SK-N-SH treated with all-trans-retinoic acid at 6 μM for 48 hours (cell line): ENCODE measurements around the gene PHETA1.

Source experiments
- BACH2 ChIP-seq: fragments of 250-450 bp; sonication (Bioruptor Pico); IDR thresholded peaks from 2 replicates; pipeline ENCODE4 v1.9.0; 2021; ENCODE audit warnings: mild to moderate bottlenecking, borderline replicate concordance
- CSDC2 ChIP-seq: fragments of 250-450 bp; sonication (Bioruptor Pico); IDR thresholded peaks from 2 replicates; pipeline ENCODE4 v1.5.0; 2020; ENCODE audit warnings: mild to moderate bottlenecking, moderate library complexity
- GLIS3 ChIP-seq: fragments of 250-450 bp; sonication (Bioruptor Pico); IDR thresholded peaks from 2 replicates; pipeline ENCODE4 v1.5.0; 2020; ENCODE audit warnings: mild to moderate bottlenecking, moderate library complexity
- OSR1 ChIP-seq: fragments of 250-450 bp; sonication (Bioruptor Pico); IDR thresholded peaks from 2 replicates; pipeline ENCODE4 v1.8.0; 2022; ENCODE audit warnings: moderate library complexity, mild to moderate bottlenecking, inconsistent platforms
- TCF4 ChIP-seq: fragments of 250-450 bp; sonication (Bioruptor Pico); IDR thresholded peaks from 2 replicates; pipeline ENCODE4 v1.8.0; 2021; ENCODE audit warnings: mild to moderate bottlenecking, moderate library complexity, borderline replicate concordance
- ZNF8 ChIP-seq: fragments of 450-650 bp; formaldehyde crosslinking; IDR thresholded peaks from 2 replicates; pipeline ENCODE4 v1.5.0; 2020; ENCODE audit warnings: mild to moderate bottlenecking, moderate library complexity
- TF ChIP-seq, protein P1 (sequence below): fragments of 250-450 bp; sonication (Bioruptor Pico); IDR thresholded peaks from 2 replicates; pipeline ENCODE4 v1.5.1; 2021; ENCODE audit warnings: mild to moderate bottlenecking, moderate library complexity
- TF ChIP-seq, protein P2 (sequence below): fragments of 250-450 bp; sonication (Bioruptor Pico); IDR thresholded peaks from 2 replicates; pipeline ENCODE4 v1.8.0; 2020; ENCODE audit warnings: mild to moderate bottlenecking, moderate library complexity, borderline replicate concordance
- TF ChIP-seq, protein P3 (sequence below): fragments of 250-450 bp; sonication (Bioruptor Pico); IDR thresholded peaks from 2 replicates; pipeline ENCODE4 v1.5.1; 2020; ENCODE audit warnings: low read depth, mild to moderate bottlenecking, moderate library complexity

DNA sequence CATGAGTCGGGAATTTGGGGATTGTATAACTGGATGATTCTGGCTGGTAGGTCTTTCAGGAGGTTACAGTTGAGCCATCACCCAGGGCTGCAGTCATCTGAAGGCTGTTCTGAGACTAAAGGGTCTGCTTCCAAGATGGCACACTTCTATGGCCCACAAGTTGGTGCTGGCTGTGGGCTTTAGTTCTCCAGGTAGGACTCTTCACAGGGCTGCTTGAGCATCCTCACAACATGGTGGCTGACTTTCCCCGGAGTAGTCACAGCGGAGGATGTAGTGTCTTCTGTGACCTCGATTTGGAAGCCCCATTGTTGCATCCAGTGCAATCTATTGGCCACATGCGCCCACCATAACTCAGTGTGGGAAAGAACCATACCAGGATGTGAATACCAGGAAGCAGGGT is 14.4 kb downstream of the PHETA1 start:
- TF ChIP-seq CSDC2 (CRISPR knock-in tag) (no peak), GLIS3 (CRISPR knock-in tag) (no peak), TCF4 (CRISPR knock-in tag) (no peak), OSR1 (no peak), ZNF8 (no peak), BACH2 (CRISPR knock-in tag) (no peak)
- TF ChIP-seq, protein P1, sequence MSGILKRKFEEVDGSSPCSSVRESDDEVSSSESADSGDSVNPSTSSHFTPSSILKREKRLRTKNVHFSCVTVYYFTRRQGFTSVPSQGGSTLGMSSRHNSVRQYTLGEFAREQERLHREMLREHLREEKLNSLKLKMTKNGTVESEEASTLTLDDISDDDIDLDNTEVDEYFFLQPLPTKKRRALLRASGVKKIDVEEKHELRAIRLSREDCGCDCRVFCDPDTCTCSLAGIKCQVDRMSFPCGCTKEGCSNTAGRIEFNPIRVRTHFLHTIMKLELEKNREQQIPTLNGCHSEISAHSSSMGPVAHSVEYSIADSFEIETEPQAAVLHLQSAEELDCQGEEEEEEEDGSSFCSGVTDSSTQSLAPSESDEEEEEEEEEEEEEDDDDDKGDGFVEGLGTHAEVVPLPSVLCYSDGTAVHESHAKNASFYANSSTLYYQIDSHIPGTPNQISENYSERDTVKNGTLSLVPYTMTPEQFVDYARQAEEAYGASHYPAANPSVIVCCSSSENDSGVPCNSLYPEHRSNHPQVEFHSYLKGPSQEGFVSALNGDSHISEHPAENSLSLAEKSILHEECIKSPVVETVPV, result no peak
- TF ChIP-seq, protein P2, sequence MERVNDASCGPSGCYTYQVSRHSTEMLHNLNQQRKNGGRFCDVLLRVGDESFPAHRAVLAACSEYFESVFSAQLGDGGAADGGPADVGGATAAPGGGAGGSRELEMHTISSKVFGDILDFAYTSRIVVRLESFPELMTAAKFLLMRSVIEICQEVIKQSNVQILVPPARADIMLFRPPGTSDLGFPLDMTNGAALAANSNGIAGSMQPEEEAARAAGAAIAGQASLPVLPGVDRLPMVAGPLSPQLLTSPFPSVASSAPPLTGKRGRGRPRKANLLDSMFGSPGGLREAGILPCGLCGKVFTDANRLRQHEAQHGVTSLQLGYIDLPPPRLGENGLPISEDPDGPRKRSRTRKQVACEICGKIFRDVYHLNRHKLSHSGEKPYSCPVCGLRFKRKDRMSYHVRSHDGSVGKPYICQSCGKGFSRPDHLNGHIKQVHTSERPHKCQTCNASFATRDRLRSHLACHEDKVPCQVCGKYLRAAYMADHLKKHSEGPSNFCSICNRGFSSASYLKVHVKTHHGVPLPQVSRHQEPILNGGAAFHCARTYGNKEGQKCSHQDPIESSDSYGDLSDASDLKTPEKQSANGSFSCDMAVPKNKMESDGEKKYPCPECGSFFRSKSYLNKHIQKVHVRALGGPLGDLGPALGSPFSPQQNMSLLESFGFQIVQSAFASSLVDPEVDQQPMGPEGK, result no peak
- TF ChIP-seq, protein P3, sequence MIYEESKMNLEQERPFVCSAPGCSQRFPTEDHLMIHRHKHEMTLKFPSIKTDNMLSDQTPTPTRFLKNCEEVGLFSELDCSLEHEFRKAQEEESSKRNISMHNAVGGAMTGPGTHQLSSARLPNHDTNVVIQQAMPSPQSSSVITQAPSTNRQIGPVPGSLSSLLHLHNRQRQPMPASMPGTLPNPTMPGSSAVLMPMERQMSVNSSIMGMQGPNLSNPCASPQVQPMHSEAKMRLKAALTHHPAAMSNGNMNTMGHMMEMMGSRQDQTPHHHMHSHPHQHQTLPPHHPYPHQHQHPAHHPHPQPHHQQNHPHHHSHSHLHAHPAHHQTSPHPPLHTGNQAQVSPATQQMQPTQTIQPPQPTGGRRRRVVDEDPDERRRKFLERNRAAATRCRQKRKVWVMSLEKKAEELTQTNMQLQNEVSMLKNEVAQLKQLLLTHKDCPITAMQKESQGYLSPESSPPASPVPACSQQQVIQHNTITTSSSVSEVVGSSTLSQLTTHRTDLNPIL (CRISPR knock-in tag), result no peak
